Liver (tissue), 9 donors: ENCODE data around the gene LLGL2. TPM values are rescaled to one million over a fixed set of nuclear protein-coding genes. Genes with fewer than 3 reads are reported as not detected.
"Not testable (repeated sequence)": the region's sequence is repeated elsewhere in the genome, so short reads cannot be mapped to it uniquely, and the experiment has no call there.

Source experiments
- DNase-seq: peaks from one replicate; pipeline ENCODE4 v3.0.0-alpha.2; 2017; ENCODE audit warnings: low spot score
- H3K27ac ChIP-seq, 2 donors: one replicate each; pipeline ENCODE4 v1.7.0; 2013; ENCODE audit warnings: inconsistent platforms in 2 of 2, low read length in 2 of 2, control low read depth in 1 of 2, low read depth in 1 of 2, mild to moderate bottlenecking in 1 of 2
- H3K27me3 ChIP-seq, 4 donors: one replicate each; pipeline versions ENCODE4 v1.6.1 to v1.7.0; 2013; ENCODE audit warnings: low read length in 3 of 4, inconsistent platforms in 1 of 4, mild to moderate bottlenecking in 1 of 4, moderate library complexity in 1 of 4; ENCODE audit not compliant: control insufficient read depth in 4 of 4, insufficient read depth in 4 of 4
- H3K36me3 ChIP-seq, 4 donors: one replicate each; pipeline versions ENCODE4 v1.6.1 to v1.7.0; 2013; ENCODE audit warnings: low read length in 3 of 4, mild to moderate bottlenecking in 3 of 4, low read depth in 1 of 4, moderate library complexity in 1 of 4; ENCODE audit not compliant: control insufficient read depth in 4 of 4, insufficient read depth in 3 of 4
- H3K4me1 ChIP-seq, 4 donors: one replicate each; pipeline versions ENCODE4 v1.6.1 to v1.7.0; 2013; ENCODE audit warnings: low read length in 3 of 4, mild to moderate bottlenecking in 3 of 4, moderate library complexity in 1 of 4; ENCODE audit not compliant: control insufficient read depth in 4 of 4, insufficient read depth in 4 of 4
- H3K4me3 ChIP-seq, 3 donors: one replicate each; pipeline versions ENCODE4 v1.6.1 to v1.7.0; 2013; ENCODE audit warnings: low read length in 3 of 3, control low read depth in 1 of 3, low read depth in 1 of 3, mild to moderate bottlenecking in 1 of 3
- H3K9ac ChIP-seq, 2 donors: one replicate each; pipeline ENCODE4 v1.7.0; 2013; ENCODE audit warnings: low read length in 2 of 2, mild to moderate bottlenecking in 2 of 2, moderate library complexity in 2 of 2, control low read depth in 1 of 2, low read depth in 1 of 2
- H3K9me3 ChIP-seq, 4 donors: one replicate each; pipeline versions ENCODE4 v1.6.1 to v1.7.0; 2013; ENCODE audit warnings: low read length in 3 of 4; ENCODE audit not compliant: control insufficient read depth in 4 of 4
- ATF3 ChIP-seq: IDR thresholded peaks from 2 replicates; pipeline ENCODE4 v1.6.1; 2016; ENCODE audit warnings: antibody characterized with exemption
- CTCF ChIP-seq: fragments of 150-350 bp; IDR thresholded peaks from 2 replicates; pipeline ENCODE4 v1.5.1; 2017; ENCODE audit warnings: improper control_type of control experiment, low read depth, low read length; ENCODE audit not compliant: missing input control
- EGR1 ChIP-seq, 2 donors: IDR thresholded peaks; 2 replicates each; pipeline ENCODE4 v1.6.1; 2016 to 2018; ENCODE audit warnings: antibody characterized with exemption in 2 of 2, low read depth in 2 of 2
- FOXA1 ChIP-seq: IDR thresholded peaks from 2 replicates; pipeline ENCODE4 v1.6.1; 2016; ENCODE audit warnings: antibody characterized with exemption
- FOXA2 ChIP-seq: IDR thresholded peaks from 2 replicates; pipeline ENCODE4 v1.6.1; 2016; ENCODE audit warnings: antibody characterized with exemption
- GABPA ChIP-seq, 2 donors: IDR thresholded peaks in 1 of 2; conservative IDR thresholded peaks in 1 of 2; 2 replicates each; pipeline ENCODE4 v1.6.1; 2016; ENCODE audit warnings: antibody characterized with exemption in 2 of 2, mild to moderate bottlenecking in 1 of 2, moderate library complexity in 1 of 2
- HNF4A ChIP-seq, 2 donors: conservative IDR thresholded peaks; 2 replicates each; pipeline ENCODE4 v1.6.1; 2016; ENCODE audit warnings: antibody characterized with exemption in 2 of 2, mild to moderate bottlenecking in 2 of 2
- HNF4G ChIP-seq: IDR thresholded peaks from 2 replicates; pipeline ENCODE4 v1.6.1; 2016; ENCODE audit warnings: antibody characterized with exemption
- JUND ChIP-seq, 2 donors: IDR thresholded peaks; 2 replicates each; pipeline ENCODE4 v1.6.1; 2016; ENCODE audit warnings: antibody characterized with exemption in 2 of 2
- MAX ChIP-seq: IDR thresholded peaks from 2 replicates; pipeline ENCODE4 v1.6.1; 2016; ENCODE audit warnings: antibody characterized with exemption
- NR2F2 ChIP-seq: IDR thresholded peaks from 2 replicates; pipeline ENCODE4 v1.6.1; 2016; ENCODE audit warnings: antibody characterized with exemption
- RAD21 ChIP-seq, 2 donors: IDR thresholded peaks; 2 replicates each; pipeline ENCODE4 v1.6.1; 2016; ENCODE audit warnings: antibody characterized with exemption in 2 of 2, mild to moderate bottlenecking in 2 of 2
- RXRA ChIP-seq, 2 donors: IDR thresholded peaks; 2 replicates each; pipeline ENCODE4 v1.6.1; 2017 to 2018; ENCODE audit warnings: antibody characterized with exemption in 2 of 2, mild to moderate bottlenecking in 1 of 2
- SP1 ChIP-seq: IDR thresholded peaks from 2 replicates; pipeline ENCODE4 v1.6.1; 2018; ENCODE audit warnings: antibody characterized with exemption, mild to moderate bottlenecking
- TAF1 ChIP-seq: conservative IDR thresholded peaks from 2 replicates; pipeline ENCODE4 v1.6.1; 2016; ENCODE audit warnings: antibody characterized with exemption, mild to moderate bottlenecking
- YY1 ChIP-seq: IDR thresholded peaks from 2 replicates; pipeline ENCODE4 v1.6.1; 2016; ENCODE audit warnings: antibody characterized with exemption, mild to moderate bottlenecking
- WGBS: extraction: QIAGEN DNeasy Blood & Tissue Kit; methylation state at CpG from one replicate; pipeline ENCODE4 v1.1.7; 2013; 5-methylcytosine and 5-hydroxymethylcytosine counted together
- polyA plus RNA-seq, 2 donors: library from polyadenylated mRNA; stranded (reverse) in 1 of 2; unstranded in 1 of 2; fragments of 200-250 nt in 1 of 2; fragments of >200 nt in 1 of 2; fragmentation: Nextera tagmentation in 1 of 2; extraction: Ambion mirVana in 1 of 2; gene quantifications; one replicate each; pipeline versions ENCODE4 v1.2.1 to v1.2.3, GENCODE V29; 2013 to 2015
- total RNA-seq, 2 donors: library from RNA; depleted of rRNA; stranded (reverse); fragments of >200 nt; gene quantifications; one replicate each; pipeline ENCODE4 v1.2.3, GENCODE V29; 2014
- TF ChIP-seq, protein P1 (sequence below): IDR thresholded peaks from 2 replicates; pipeline ENCODE4 v1.6.1; 2016; ENCODE audit warnings: antibody characterized with exemption, mild to moderate bottlenecking
- TF ChIP-seq, protein P2 (sequence below): IDR thresholded peaks from 2 replicates; pipeline ENCODE4 v1.6.1; 2016; ENCODE audit warnings: antibody characterized with exemption
- donor health status: healthy.
- donor health status: healthy.
- donor health status: healthy.
- donor health status: healthy.
- donor health status: healthy.

LLGL2 gene
- total and polyA plus RNA-seq, 4 donors = 23.2 to 69.6 (median 38.5) TPM

- no peak for DNase-seq
- Histone ChIP-seq H3K4me1 (peaks cover 0 to 24% (median 10%) of the 10 kb centered on the region in 4 donors), H3K27me3 (no peaks in the 10 kb centered on the region), H3K4me3 (no peak overlapping the region), H3K9me3 (no peaks in the 10 kb centered on the region), H3K36me3 (peaks cover 0 to 7% (median 3%) of the 10 kb centered on the region in 4 donors), H3K27ac (no peak overlapping the region), H3K9ac (no peak overlapping the region)
- no peak for TF ChIP-seq HNF4G
- TF ChIP-seq SP1 = no peak
- no peak for TF ChIP-seq ATF3
- no peak for TF ChIP-seq YY1
- no peak for TF ChIP-seq RAD21 (IDR thresholded peaks at IDR 0.05)
- no peak for TF ChIP-seq FOXA1
- no peak for TF ChIP-seq HNF4A (conservative IDR thresholded peaks at IDR 0.05)
- no peak for TF ChIP-seq NR2F2
- no peak for TF ChIP-seq JUND (IDR thresholded peaks at IDR 0.05)
- TF ChIP-seq FOXA2 = no peak
- TF ChIP-seq MAX = no peak
- no peak for TF ChIP-seq CTCF
- TF ChIP-seq RXRA (IDR thresholded peaks at IDR 0.05) = no peak
- TF ChIP-seq, protein P1, sequence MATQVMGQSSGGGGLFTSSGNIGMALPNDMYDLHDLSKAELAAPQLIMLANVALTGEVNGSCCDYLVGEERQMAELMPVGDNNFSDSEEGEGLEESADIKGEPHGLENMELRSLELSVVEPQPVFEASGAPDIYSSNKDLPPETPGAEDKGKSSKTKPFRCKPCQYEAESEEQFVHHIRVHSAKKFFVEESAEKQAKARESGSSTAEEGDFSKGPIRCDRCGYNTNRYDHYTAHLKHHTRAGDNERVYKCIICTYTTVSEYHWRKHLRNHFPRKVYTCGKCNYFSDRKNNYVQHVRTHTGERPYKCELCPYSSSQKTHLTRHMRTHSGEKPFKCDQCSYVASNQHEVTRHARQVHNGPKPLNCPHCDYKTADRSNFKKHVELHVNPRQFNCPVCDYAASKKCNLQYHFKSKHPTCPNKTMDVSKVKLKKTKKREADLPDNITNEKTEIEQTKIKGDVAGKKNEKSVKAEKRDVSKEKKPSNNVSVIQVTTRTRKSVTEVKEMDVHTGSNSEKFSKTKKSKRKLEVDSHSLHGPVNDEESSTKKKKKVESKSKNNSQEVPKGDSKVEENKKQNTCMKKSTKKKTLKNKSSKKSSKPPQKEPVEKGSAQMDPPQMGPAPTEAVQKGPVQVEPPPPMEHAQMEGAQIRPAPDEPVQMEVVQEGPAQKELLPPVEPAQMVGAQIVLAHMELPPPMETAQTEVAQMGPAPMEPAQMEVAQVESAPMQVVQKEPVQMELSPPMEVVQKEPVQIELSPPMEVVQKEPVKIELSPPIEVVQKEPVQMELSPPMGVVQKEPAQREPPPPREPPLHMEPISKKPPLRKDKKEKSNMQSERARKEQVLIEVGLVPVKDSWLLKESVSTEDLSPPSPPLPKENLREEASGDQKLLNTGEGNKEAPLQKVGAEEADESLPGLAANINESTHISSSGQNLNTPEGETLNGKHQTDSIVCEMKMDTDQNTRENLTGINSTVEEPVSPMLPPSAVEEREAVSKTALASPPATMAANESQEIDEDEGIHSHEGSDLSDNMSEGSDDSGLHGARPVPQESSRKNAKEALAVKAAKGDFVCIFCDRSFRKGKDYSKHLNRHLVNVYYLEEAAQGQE = no peak
- TF ChIP-seq TAF1 = no peak
- TF ChIP-seq EGR1 (IDR thresholded peaks at IDR 0.05; ENCODE audit: low read depth in 2 of 2) = no peak
- TF ChIP-seq, protein P2, sequence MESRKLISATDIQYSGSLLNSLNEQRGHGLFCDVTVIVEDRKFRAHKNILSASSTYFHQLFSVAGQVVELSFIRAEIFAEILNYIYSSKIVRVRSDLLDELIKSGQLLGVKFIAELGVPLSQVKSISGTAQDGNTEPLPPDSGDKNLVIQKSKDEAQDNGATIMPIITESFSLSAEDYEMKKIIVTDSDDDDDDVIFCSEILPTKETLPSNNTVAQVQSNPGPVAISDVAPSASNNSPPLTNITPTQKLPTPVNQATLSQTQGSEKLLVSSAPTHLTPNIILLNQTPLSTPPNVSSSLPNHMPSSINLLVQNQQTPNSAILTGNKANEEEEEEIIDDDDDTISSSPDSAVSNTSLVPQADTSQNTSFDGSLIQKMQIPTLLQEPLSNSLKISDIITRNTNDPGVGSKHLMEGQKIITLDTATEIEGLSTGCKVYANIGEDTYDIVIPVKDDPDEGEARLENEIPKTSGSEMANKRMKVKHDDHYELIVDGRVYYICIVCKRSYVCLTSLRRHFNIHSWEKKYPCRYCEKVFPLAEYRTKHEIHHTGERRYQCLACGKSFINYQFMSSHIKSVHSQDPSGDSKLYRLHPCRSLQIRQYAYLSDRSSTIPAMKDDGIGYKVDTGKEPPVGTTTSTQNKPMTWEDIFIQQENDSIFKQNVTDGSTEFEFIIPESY = no peak
- no peak for TF ChIP-seq GABPA (IDR thresholded peaks at IDR 0.05 in 1 of 2, conservative IDR thresholded peaks at IDR 0.05 in 1 of 2)
- 67% methylated on average over 11 of the region's 11 CpGs for WGBS
These were observed 48.6 kb upstream of the LLGL2 start for GRCh38 chr17:75476752-75477489.

DNA sequence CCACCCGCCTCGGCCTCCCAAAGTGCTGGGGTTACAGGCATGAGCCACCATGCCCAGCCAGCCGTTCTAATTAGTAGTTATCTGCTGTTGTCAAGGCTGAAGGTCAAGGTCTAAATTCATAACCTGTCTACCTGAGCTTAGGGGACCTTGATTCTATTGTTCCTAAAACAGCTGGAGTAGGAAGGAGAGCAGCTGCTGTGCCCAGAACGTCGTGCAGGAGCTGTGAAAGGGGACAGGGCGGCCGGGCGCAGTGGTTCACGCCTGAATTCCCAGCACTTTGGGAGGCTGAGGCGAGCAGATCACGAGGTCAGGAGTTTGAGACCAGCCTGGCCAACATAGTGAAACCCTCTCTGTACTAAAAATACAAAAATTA, 48.0 kb upstream of the LLGL2 start:
- H3K27ac ChIP-seq, H3K9ac ChIP-seq, H3K27me3 ChIP-seq, H3K4me3 ChIP-seq, DNase-seq, H3K36me3 ChIP-seq, H3K9me3 ChIP-seq: not testable (repeated sequence)
- peaks cover 0 to 24% (median 8%) of the 10 kb centered on the region in 4 donors for H3K4me1 ChIP-seq
- 82% methylated on average over 11 of the region's 11 CpGs for WGBS
